ENCODE data around the gene RCSD1. TPM values are rescaled to one million over a fixed set of nuclear protein-coding genes. Genes with fewer than 3 reads are reported as not detected.
"Not testable (repeated sequence)": the region's sequence is repeated elsewhere in the genome, so short reads cannot be mapped to it uniquely, and the experiment has no call there.

Gene RCSD1
- total RNA-seq, 2 experiments from 2014 or later: 131 to 133 TPM

- peak overlapping the region; percentile 91 for H3K4me3 Mint-ChIP-seq
- peaks cover 6% of the 10 kb centered on the region for H3K36me3 Mint-ChIP-seq
- H3K4me1 Mint-ChIP-seq: peaks cover 35% of the 10 kb centered on the region
- POLR2A ChIA-PET: interaction anchor here (1.1 to 2.7 kb wide), 6 partner anchors 47 to 222 kb away, joined by 3 to 18 read pairs (median 5); partner anchors contain the start of genes CREG1, DCAF6 and MPC2
- peak; percentile 92 for DNase-seq
- H3K9me3 Mint-ChIP-seq: no peaks in the 10 kb centered on the region
- peaks cover 3% of the 10 kb centered on the region for H3K27me3 Mint-ChIP-seq
- H3K27ac Mint-ChIP-seq: peak overlapping the region; percentile 97
- ATAC-seq (ENCODE audit: low read depth): peak; percentile 62
These were observed 84.6 kb downstream of the RCSD1 start for GRCh38 chr1:167714439-167715156.

DNA sequence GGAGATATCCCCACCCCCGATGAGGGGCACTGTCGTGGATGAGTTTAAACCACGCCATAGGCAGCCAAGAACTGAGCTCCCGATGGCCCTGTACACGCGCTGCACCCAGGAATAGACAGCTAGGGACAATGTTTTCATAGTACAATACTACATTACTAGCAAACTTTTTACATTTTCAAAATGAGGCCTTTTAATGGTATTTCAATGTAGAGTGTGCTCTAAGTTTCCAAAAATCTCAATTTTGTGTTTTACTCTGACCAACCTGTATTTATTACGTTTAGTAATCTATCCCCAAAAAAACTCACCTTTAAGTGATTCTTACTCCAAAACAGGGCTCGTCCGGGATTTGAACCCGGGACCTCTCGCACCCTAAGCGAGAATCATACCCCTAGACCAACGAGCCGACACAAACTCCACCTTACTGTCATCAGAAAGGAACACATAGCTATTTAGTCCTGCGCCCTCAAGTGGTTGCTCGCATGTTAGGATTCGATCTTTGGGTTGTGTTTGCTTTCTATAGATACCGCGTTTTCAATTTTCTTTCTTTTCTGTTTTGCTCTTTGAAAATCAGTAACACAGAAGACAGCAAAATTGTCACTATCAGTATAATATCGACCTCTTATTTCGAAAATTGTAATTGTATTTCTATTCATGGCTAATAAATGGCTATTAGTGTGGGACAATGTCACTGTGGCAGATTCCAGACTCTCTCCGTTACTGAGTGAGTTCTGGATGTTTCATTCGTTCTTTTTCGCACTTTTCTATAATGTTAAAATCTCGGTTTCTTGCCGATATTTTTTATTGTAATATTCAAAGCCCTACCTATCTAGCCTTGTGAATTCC lies 85.3 kb downstream of the RCSD1 start:
- H3K36me3 Mint-ChIP-seq: peaks cover 6% of the 10 kb centered on the region
- H3K4me3 Mint-ChIP-seq: peak overlapping the region; percentile 91
- ATAC-seq (ENCODE audit: low read depth) (peak; percentile 51), DNase-seq (peak; percentile 84)
- H3K4me1 Mint-ChIP-seq: peaks cover 39% of the 10 kb centered on the region
- peaks cover 3% of the 10 kb centered on the region for H3K27me3 Mint-ChIP-seq
- H3K27ac Mint-ChIP-seq: peak overlapping the region; percentile 97
- no peaks in the 10 kb centered on the region for H3K9me3 Mint-ChIP-seq
- POLR2A ChIA-PET: interaction anchor here (1.1 to 2.7 kb wide), 5 partner anchors 46 to 221 kb away, joined by 3 to 18 read pairs (median 6); partner anchors contain the start of genes CREG1, DCAF6 and MPC2

- H3K27me3 Mint-ChIP-seq: peaks cover 3% of the 10 kb centered on the region
- peaks cover 41% of the 10 kb centered on the region for H3K4me1 Mint-ChIP-seq
- H3K36me3 Mint-ChIP-seq: peaks cover 6% of the 10 kb centered on the region
- peak overlapping the region; percentile 97 for H3K27ac Mint-ChIP-seq
- POLR2A ChIA-PET: interaction anchor here (0.7 to 2.7 kb wide), 3 partner anchors 37 to 221 kb away, joined by 3 to 18 read pairs (median 7); partner anchors contain the start of genes DCAF6 and MPC2
- ATAC-seq (ENCODE audit: low read depth) (no peak), DNase-seq (no peak)
- no peaks in the 10 kb centered on the region for H3K9me3 Mint-ChIP-seq
- peak overlapping the region; percentile 91 for H3K4me3 Mint-ChIP-seq
These were observed 85.9 kb downstream of the RCSD1 start for GRCh38 chr1:167716000-167716271.

DNA sequence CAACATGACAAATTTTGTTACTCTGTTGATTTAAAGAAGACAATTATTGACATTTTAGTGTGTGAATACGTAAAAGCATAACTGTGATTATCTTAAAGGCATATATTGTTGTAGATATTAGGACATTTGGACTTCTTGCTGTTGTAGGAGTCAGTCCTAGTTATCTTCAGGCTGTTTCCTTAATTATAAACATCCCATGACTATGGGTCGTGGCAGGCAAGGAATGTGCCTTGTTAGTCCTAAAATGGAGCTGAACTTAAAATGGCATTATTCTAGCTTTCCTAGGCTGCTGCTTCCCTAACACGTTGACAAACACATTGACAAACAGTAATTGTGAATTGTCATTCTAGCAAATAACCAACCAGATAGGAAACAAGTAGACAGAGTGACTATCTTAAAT lies 87.3 kb downstream of the RCSD1 start:
- DNase-seq (no peak), ATAC-seq (ENCODE audit: low read depth) (no peak)
- POLR2A ChIA-PET: interaction anchor here (0.9 to 1.3 kb wide), 2 partner anchors 117 to 218 kb away, joined by 3 to 4 read pairs; no protein-coding TSS in a partner anchor
- peaks cover 7% of the 10 kb centered on the region for H3K36me3 Mint-ChIP-seq
- peak overlapping the region; percentile 91 for H3K4me3 Mint-ChIP-seq
- peak overlapping the region; percentile 97 for H3K27ac Mint-ChIP-seq
- H3K9me3 Mint-ChIP-seq: no peaks in the 10 kb centered on the region
- H3K27me3 Mint-ChIP-seq: peaks cover 3% of the 10 kb centered on the region
- H3K4me1 Mint-ChIP-seq: peaks cover 45% of the 10 kb centered on the region

DNA sequence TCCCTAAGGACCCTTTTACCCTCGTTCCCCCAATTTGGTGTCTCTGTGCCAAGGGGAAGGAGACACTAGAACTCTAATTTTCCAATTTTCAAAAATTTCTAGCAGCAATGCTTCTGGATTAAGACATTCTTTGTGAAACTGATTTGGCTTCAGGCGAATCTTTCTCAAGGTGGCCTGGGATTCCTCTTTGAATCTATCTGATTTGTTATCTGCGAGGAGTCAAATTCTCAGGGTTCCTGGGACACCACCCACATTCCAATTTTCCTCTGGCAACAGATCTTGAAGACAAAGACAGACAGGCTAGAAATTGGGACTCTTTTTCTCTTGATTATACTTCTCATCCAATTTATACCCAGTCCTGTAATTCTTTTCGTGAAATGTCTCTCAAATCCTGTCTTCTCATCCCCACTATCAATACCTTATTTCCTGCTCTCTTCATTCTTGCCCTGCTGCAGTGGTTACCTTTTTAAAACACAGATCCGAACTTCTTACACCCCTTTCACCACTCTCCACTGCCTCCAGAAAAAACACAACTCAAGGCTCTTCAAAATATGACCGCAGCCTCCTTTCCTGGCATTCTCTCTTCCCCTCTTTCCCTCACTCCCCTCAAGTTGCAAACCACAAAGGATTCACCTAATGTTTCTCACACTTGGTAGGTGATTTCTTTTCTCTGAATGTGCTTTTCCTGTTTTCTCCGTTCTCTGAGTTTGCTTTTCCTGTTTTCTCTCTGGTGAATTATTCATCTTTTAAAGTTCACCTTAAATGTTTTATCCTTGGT lies 89.1 kb downstream of the RCSD1 start:
- ATAC-seq (ENCODE audit: low read depth): no peak

GRCh38 chr1:167719715-167720421 lies 89.8 kb downstream of the RCSD1 start:
- POLR2A ChIA-PET; H3K27me3 Mint-ChIP-seq; DNase-seq; ATAC-seq (ENCODE audit: low read depth); H3K9me3 Mint-ChIP-seq; H3K36me3 Mint-ChIP-seq: not testable (repeated sequence)
- Mint-ChIP-seq H3K27ac (peak overlapping the region; percentile 32), H3K4me1 (peaks cover 44% of the 10 kb centered on the region), H3K4me3 (peak overlapping the region; percentile 10)

More for the DNA sequence above, 89.1 kb downstream of the RCSD1 start:
- Mint-ChIP-seq H3K4me3 (peak overlapping the region; percentile 10), H3K36me3 (peaks cover 7% of the 10 kb centered on the region), H3K4me1 (peaks cover 45% of the 10 kb centered on the region), H3K9me3 (no peaks in the 10 kb centered on the region), H3K27me3 (peaks cover 3% of the 10 kb centered on the region), H3K27ac (peak overlapping the region; percentile 32)
- POLR2A ChIA-PET: no interaction called here
- DNase-seq: no peak

DNA sequence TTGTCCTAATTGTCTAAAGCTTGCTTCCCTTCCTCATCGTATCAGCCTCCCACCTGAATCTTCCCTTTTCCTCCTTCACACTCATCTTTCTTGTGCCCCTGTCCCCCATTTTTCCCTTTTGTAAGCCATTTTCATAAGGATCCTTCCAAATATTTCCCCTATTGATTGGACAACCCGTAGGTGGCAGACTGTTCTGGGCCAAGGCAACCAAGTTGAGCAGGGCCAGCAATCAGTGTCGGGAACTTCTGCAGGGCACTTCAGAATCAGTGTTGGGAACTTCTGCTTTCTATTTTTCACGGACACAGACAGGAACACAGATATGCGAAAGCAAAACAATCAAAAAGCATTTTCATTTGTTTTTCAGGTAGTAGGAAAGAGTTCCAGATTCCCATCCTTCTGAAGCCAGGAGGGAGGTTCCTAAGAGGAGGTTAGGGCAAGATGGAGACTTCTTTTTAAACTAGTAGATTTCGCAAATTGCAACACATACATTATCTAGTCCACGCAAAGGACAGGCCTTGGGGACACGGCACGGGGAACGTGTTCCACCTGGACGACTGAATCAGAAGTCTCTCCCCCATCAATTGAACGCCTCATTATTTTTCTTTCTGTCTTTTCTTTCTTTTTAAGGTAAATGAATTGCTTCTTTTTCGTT lies 91.1 kb downstream of the RCSD1 start:
- no peak for ATAC-seq (ENCODE audit: low read depth)
- no peak for DNase-seq
- POLR2A ChIA-PET: interaction anchor here (1.0 kb wide), 1 partner anchor 361 kb away, joined by 3 read pairs; no protein-coding TSS in a partner anchor
- Mint-ChIP-seq H3K27ac (peak overlapping the region; percentile 3), H3K4me1 (peaks cover 40% of the 10 kb centered on the region), H3K36me3 (peaks cover 7% of the 10 kb centered on the region), H3K4me3 (peak overlapping the region; percentile 96), H3K27me3 (peaks cover 2% of the 10 kb centered on the region), H3K9me3 (no peaks in the 10 kb centered on the region)

GRCh38 chr1:167721617-167722151 lies 91.7 kb downstream of the RCSD1 start, which contains the start of gene MPZL1:
Gene MPZL1 (plus strand): TSS chr1:167721982. CDS start chr1:167722152, 170 bp downstream.
- Mint-ChIP-seq H3K27ac (peak within 1 kb of the TSS; percentile 90), H3K27me3 (peaks cover 2% of the 10 kb centered on the region), H3K36me3 (peaks cover 7% of the 10 kb centered on the region), H3K9me3 (no peaks in the 10 kb centered on the region), H3K4me3 (peak within 1 kb of the TSS; percentile 96), H3K4me1 (peaks cover 43% of the 10 kb centered on the region)
- peak; percentile 97 for ATAC-seq (ENCODE audit: low read depth)
- peak; percentile 92 for DNase-seq
- POLR2A ChIA-PET: interaction anchor here (1.0 kb wide), 1 partner anchor 361 kb away, joined by 3 read pairs; no protein-coding TSS in a partner anchor

GRCh38 chr1:167722152-167722869 lies 92.3 kb downstream of the RCSD1 start:
- peaks cover 38% of the 10 kb centered on the region for H3K4me1 Mint-ChIP-seq
- peaks cover 8% of the 10 kb centered on the region for H3K36me3 Mint-ChIP-seq
- peaks cover 2% of the 10 kb centered on the region for H3K27me3 Mint-ChIP-seq
- DNase-seq: no peak
- peak; percentile 48 for ATAC-seq (ENCODE audit: low read depth)
- H3K9me3 Mint-ChIP-seq: no peaks in the 10 kb centered on the region
- POLR2A ChIA-PET: interaction anchor here (1.0 kb wide), 1 partner anchor 360 kb away, joined by 3 read pairs; no protein-coding TSS in a partner anchor
- peak overlapping the region; percentile 96 for H3K4me3 Mint-ChIP-seq
- no peak overlapping the region for H3K27ac Mint-ChIP-seq

- peaks cover 38% of the 10 kb centered on the region for H3K4me1 Mint-ChIP-seq
These were observed 92.8 kb downstream of the RCSD1 start for GRCh38 chr1:167722870-167723251.

GRCh38 chr1:167723707-167724323 lies 93.8 kb downstream of the RCSD1 start:
- Mint-ChIP-seq H3K4me3 (no peak overlapping the region), H3K27ac (no peak overlapping the region), H3K4me1 (peaks cover 38% of the 10 kb centered on the region), H3K36me3 (peaks cover 15% of the 10 kb centered on the region), H3K27me3 (peaks cover 2% of the 10 kb centered on the region), H3K9me3 (no peaks in the 10 kb centered on the region)
- POLR2A ChIA-PET: no interaction called here
- ATAC-seq (ENCODE audit: low read depth): no peak
- no peak for DNase-seq

More at GRCh38 chr1:167722870-167723251, 92.8 kb downstream of the RCSD1 start:
- ATAC-seq (ENCODE audit: low read depth) (no peak), DNase-seq (no peak)
- POLR2A ChIA-PET: no interaction called here
- H3K36me3 Mint-ChIP-seq: peaks cover 11% of the 10 kb centered on the region
- H3K27me3 Mint-ChIP-seq: peaks cover 2% of the 10 kb centered on the region
- H3K9me3 Mint-ChIP-seq: no peaks in the 10 kb centered on the region
- no peak overlapping the region for H3K27ac Mint-ChIP-seq
- H3K4me3 Mint-ChIP-seq: peak overlapping the region; percentile 75

Data from activated naive CD8-positive, alpha-beta T cell treated with anti-CD3 and anti-CD28 coated beads, Interleukin-2, amount 10 ng/mL, durations not matched to agents 7 days and 5 days (primary cell).